HK-2 (cell line): Measurements from ENCODE around the gene CHN2.

Experiments used
- DNase-seq: peaks from one replicate; pipeline ENCODE4 v3.0.0-alpha.2; 2018; ENCODE audit not compliant: unreplicated experiment

Gene CHN2

DNA sequence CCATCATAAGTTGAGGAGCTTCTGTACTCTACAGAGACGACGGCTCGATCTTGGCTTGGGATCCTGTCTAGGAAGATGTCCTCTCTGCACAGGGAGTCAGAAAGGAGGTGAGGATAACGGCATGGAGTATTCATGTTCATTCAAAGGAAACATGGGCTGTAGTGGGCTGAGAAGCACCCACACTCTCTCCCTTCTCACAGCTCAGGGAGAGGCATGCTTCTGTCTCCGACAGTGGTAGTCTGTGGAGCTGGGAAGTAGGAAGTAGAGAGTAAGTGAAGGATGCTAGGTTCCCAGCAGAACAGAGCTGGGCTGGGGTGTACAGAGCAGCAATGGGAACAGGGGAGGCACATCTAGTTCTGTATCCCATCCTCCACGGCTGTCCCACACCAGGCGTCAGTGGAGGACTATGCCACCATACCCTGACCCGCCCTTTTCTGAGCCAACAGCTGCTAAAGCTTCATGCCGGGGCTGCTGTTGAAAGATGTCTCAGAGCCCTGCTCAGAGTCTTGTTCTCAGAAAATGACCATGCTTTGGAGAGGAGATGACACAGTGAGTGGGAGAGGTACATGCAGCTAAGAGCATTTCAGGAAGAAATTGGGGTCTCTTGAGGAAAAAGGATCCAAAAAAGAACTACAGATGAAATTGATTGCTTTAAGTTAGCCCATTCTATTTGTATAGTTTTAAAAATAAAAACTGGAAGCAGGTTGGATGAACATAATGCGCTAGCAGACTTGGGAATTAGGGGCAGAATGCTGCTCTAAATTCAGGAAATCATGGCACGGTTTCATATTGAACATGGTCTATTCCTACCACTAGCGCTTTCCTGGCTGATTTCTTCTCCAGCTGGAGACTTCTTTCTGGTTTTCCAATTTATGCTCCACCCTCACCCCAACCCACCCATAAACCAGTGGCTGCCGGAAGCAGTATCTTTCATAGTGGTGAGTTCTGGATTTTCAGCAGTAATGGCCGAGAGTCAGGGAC, 138.6 kb downstream of the CHN2 start:
- DNase-seq = no peak

GRCh38 chr7:29335188-29336083, 140.9 kb downstream of the CHN2 start:
- DNase-seq = no peak

GRCh38 chr7:29337546-29338116, 143.1 kb downstream of the CHN2 start:
- no peak for DNase-seq

DNA sequence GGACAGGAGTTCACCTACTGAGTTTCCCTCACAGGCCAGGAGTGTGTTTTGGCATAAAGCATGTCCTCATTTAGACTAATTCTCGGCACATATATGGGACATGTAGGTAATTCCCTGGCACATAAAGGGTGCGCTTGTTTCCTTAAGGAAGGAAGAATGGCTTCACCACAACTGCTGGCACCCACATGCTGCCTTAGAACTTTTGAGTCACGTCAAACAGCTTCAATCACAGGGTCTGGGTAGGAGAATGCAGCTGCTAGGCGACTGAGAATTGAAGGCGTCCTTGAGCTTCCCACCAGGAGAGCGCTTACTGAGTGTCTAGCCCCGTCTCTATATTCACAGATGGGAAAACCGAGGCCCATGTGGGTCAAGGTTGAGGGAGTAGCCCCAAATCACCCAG, 146.1 kb downstream of the CHN2 start:
- no peak for DNase-seq

- no peak for DNase-seq
Measured at GRCh38 chr7:29341156-29341555, 146.6 kb downstream of the CHN2 start.

DNA sequence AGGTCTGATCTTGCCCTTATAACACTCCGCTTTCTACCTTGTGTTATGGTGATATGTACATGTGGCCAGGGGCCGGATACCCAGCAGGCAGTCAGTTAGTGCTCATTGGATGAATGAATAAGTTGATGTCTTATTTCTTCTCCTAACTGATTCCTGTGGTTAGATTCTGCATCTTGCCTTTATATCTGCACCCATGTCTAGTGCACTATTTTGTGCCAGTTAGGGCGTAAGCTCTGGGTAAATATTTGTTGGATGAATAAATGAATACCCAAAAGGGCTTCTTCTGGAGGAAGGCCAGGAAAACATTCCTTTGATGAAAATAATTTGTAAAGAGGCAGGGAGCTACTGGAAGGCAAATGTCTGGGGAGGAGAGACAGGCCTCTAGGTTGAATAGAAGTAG, 148.2 kb downstream of the CHN2 start:
- DNase-seq = no peak

DNA sequence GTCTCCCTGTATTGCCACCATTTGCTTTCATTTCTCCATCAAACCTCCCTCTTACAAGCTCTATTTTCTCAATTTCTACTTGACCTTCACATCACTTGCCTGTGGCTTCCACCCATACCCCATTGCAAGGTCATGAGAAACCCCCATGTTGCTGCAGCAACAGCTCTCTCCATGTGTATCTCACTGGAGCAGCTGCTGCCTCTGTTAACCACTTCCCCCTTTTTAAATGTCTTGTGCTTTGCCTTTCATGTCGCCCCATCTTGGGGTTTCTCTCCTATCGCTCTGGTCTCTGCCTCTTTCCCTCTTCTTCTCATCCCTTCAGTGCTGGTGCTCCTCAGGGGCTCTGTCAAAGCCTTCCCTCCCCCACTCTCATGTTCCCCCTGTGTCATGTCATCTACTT, 148.8 kb downstream of the CHN2 start:
- DNase-seq = no peak

GRCh38 chr7:29344334-29344978, 149.9 kb downstream of the CHN2 start:
- DNase-seq = no peak

DNA sequence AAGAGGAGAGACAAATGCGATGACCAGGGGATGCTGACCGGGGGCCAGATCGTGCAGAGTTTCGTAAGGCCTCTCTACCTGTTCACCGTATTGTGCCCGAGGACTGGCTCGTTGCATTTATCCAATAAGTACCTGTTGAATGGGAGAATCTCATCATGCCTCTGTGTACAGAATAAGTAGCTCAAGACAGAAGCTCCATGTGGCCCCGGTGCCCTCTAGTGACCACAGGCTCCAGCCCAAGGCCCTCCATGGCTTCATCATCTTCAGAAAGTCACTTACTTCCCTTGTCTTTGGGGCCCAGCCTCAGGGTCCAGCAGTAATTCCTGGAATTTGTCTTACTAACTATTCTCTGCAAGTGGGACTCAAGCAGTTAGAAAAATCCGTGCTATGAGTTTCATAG, 151.0 kb downstream of the CHN2 start:
- DNase-seq = peak; percentile 8

DNA sequence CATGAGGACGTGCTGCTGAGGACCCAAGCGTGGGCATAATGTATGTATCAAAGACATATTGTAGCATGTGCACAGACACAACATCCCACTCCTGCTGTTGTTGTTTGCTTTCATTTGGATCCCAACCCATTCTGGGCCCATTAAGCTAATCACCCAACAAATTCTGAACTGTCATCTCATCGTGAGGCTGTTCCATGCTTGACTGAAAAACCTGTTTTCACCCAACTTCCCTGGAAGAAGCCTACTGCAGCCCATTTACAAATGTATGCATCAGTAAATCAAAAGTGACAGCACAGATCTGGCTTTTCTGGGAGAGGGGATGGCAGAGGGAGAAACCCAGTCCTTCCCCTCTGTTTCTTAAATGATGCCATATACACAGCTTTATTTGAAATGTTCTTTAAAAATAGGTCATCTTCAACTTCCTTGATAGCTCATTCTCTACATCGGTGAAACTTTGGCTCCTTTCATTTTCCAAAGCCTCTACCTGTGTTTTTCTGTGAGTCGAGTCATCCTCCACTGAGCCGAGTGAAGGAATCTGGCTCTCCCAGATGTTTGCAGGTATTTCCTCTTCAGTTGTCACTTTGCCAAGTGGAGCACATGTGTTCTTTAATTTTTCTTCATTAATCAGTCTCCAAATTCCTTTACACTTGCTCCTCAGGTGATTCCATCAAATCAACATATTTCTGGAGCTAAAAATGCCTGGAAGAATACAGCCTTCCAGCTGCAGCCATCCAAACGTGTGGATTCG, 151.8 kb downstream of the CHN2 start:
- no peak for DNase-seq

DNA sequence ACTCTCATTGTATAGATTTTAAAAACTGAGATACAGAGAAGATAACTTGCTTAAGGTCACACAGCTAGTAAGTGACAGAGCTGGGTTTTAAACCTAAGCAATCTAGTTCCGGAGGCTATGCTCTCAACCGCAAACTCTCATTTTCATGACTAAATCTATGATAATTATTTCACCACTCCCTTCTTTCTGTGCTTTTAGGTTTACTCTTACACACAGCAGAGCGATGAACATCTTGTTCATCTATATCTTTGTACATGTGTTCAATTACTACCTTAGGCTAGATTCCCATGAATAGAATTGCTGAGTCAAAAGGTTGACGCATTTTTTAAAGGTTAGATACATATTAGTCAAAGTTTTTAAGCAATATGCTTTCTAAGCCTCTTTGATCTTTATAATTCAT, 154.8 kb downstream of the CHN2 start:
- DNase-seq = no peak

- no peak for DNase-seq
Measured at GRCh38 chr7:29350351-29350750, 155.8 kb downstream of the CHN2 start.

- no peak for DNase-seq
Measured at GRCh38 chr7:29352041-29352440, 157.5 kb downstream of the CHN2 start.

DNA sequence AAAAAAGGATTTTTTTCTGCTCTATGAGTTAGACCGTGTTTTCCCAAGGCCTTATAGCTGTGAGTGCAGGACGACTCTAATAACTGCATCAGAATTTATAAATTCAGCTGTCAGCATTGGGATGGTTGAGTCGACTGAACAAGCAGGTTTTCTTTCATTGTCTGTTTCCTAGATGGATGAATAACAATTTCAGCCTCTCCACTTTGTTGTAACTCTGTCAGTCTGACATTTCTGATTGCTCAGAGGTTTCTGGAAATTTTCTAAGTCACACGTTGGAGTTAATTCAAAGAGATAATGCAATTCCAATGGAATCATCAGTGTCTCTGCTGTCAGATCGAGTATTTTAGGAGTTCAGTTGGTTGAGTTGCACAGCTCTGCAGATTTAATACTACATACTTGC, 159.2 kb downstream of the CHN2 start:
- DNase-seq = no peak

- no peak for DNase-seq
Measured at GRCh38 chr7:29354340-29354739, 159.8 kb downstream of the CHN2 start.

- DNase-seq = no peak
Measured at GRCh38 chr7:29355388-29355787, 160.8 kb downstream of the CHN2 start.

- DNase-seq = no peak
Measured at GRCh38 chr7:29356631-29357030, 162.1 kb downstream of the CHN2 start.

GRCh38 chr7:29359482-29360093, 165.0 kb downstream of the CHN2 start:
- no peak for DNase-seq

- DNase-seq = no peak
Measured at GRCh38 chr7:29360633-29361625, 166.4 kb downstream of the CHN2 start.
